ENCODE results near the gene CSKMT. TPM values are rescaled to one million over a fixed set of nuclear protein-coding genes. Genes with fewer than 3 reads are reported as not detected.
"Not testable (repeated sequence)": the region's sequence is repeated elsewhere in the genome, so short reads cannot be mapped to it uniquely, and the experiment has no call there.

CSKMT gene
- total and polyA plus RNA-seq, 9 donors: 3.6 to 31.5 (median 20.6) TPM

DNA sequence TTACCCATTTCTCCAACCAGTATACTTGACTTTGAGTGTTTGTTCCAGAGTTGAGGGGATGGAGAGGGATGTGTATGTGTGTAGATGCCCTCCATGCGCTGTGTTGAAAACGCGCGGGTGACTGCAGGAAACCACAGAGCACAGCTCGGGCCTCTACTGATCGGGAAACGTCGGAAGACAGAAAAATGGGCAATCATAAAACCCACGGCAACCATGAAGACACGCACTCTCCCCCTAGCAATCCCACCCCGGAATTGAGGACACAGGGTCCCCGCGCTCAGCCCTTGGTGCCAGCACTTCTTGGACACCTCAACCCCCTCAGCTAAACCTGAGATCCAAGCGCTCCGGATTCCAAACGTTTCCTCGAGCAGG lies 6.1 kb downstream of the CSKMT start:
- Histone ChIP-seq H3K36me3 (no peaks in the 10 kb centered on the region), H3K4me3 (peak overlapping the region; percentile 83), H3K4me1 (ENCODE audit: insufficient read depth) (peaks cover 15% of the 10 kb centered on the region), H3K27me3 (no peaks in the 10 kb centered on the region), H3K27ac (peak overlapping the region; percentile 44 to 82), H3K9me3 (no peaks in the 10 kb centered on the region)
- no peak for TF ChIP-seq POLR2A (IDR thresholded peaks at IDR 0.05)
- TF ChIP-seq, protein P1, sequence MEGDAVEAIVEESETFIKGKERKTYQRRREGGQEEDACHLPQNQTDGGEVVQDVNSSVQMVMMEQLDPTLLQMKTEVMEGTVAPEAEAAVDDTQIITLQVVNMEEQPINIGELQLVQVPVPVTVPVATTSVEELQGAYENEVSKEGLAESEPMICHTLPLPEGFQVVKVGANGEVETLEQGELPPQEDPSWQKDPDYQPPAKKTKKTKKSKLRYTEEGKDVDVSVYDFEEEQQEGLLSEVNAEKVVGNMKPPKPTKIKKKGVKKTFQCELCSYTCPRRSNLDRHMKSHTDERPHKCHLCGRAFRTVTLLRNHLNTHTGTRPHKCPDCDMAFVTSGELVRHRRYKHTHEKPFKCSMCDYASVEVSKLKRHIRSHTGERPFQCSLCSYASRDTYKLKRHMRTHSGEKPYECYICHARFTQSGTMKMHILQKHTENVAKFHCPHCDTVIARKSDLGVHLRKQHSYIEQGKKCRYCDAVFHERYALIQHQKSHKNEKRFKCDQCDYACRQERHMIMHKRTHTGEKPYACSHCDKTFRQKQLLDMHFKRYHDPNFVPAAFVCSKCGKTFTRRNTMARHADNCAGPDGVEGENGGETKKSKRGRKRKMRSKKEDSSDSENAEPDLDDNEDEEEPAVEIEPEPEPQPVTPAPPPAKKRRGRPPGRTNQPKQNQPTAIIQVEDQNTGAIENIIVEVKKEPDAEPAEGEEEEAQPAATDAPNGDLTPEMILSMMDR (IDR thresholded peaks at IDR 0.05): no peak
- TF ChIP-seq EP300 (IDR thresholded peaks at IDR 0.05): no peak
- intact Hi-C loops (cut with DNase I): loop anchor here in 2 of 4 donors (5.0 to 10.0 kb wide), 2 partner anchors 56 to 276 kb away; partner anchors contain the start of genes HNRNPUL2 (in 1 of the 2) and TTC9C (in 1 of the 2)
- no peak for DNase-seq
- WGBS, 3 donors: 0 to 1% (median 0%) methylated on average over 17 of the region's 17 CpGs

DNA sequence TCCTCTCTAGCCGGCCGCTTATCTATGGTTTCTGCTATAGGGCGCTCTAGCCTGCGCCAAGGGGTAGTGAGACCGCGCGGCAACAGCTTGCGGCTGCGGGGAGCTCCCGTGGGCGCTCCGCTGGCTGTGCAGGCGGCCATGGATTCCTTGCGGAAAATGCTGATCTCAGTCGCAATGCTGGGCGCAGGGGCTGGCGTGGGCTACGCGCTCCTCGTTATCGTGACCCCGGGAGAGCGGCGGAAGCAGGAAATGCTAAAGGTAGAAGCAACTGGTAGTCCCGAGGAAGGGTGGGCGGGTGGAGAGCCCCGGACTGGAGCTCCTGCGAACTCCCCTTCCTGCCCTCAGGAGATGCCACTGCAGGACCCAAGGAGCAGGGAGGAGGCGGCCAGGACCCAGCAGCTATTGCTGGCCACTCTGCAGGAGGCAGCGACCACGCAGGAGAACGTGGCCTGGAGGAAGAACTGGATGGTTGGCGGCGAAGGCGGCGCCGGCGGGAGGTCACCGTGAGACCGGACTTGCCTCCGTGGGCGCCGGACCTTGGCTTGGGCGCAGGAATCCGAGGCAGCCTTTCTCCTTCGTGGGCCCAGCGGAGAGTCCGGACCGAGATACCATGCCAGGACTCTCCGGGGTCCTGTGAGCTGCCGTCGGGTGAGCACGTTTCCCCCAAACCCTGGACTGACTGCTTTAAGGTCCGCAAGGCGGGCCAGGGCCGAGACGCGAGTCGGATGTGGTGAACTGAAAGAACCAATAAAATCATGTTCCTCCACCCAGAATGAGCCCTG lies 6.7 kb downstream of the CSKMT start, which contains the start of the genes LBHD1 and UQCC3:
LBHD1 (minus strand) TSS at position 660 of the 782 bp plus-strand sequence. CDS start 2,236 bp downstream, outside the sequence.
UQCC3 (plus strand) TSS at position 66 of the 782 bp plus-strand sequence; CDS start at position 139, 73 bp downstream.
- H3K4me1 ChIP-seq (ENCODE audit: insufficient read depth): peaks cover 9% of the 10 kb centered on the region
- no peak for TF ChIP-seq EP300 (IDR thresholded peaks at IDR 0.05)
- peak; percentile 60 for TF ChIP-seq POLR2A (IDR thresholded peaks at IDR 0.05)

DNA sequence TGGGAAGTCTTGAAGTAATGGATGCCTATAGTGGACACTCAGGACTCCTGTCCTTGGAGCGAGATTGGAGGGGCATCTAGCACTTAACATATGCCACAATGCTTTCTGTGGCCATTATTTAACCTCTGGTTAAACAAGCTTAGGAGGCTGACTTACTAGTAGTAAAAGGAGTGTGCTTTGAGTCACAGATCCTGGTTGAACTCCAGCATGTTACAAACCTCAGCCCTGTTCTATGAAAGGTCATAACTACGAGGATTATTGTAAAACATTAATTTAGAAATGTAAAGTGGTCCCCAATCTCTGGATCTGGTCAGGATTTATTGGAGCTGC lies 8.0 kb downstream of the CSKMT start:
- peaks cover 11% of the 10 kb centered on the region for H3K4me1 ChIP-seq (ENCODE audit: insufficient read depth)
- 68 to 70% (median 69%) methylated on average over 2 of the region's 2 CpGs for WGBS, 3 donors

More for the DNA sequence above, 6.7 kb downstream of the CSKMT start, which contains the start of the genes LBHD1 and UQCC3:
- no peaks in the 10 kb centered on the region for H3K36me3 ChIP-seq
- peak within 1 kb of the TSS; percentile 44 to 82 for H3K27ac ChIP-seq
- no peaks in the 10 kb centered on the region for H3K27me3 ChIP-seq
- DNase-seq: peak; percentile 75 to 85 (median 78)
- 0 to 2% (median 0%) methylated on average over 56 to 59 of the region's 59 CpGs for WGBS, 3 donors
- H3K4me3 ChIP-seq: peak within 1 kb of the TSS; percentile 83
- no peaks in the 10 kb centered on the region for H3K9me3 ChIP-seq
- intact Hi-C loops (cut with DNase I): loop anchor here in 2 of 4 donors (5.0 to 10.0 kb wide), 2 partner anchors 56 to 277 kb away; partner anchors contain the start of genes HNRNPUL2 (in 1 of the 2) and TTC9C (in 1 of the 2)

DNA sequence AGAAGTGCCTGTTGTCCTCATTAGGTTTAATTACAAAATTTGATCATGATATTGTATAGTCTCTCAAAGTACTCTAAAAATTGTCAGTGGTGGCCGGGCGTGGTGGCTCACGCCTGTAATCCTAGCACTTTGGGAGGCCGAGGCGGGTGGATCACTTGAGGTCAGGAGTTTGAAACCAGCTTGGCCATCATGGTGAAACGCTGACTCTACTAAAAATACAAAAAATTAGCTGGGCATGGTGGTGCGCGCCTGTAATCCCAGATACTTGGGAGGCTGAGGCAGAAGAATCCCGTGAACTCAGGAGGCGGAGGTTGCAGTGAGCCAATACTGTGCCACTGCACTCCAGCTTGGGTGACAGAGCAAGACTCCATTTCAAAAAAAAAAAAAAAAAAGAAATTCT lies 10.3 kb downstream of the CSKMT start:
- intact Hi-C loops (cut with DNase I): loop anchor here in 2 of 4 donors (5.0 to 10.0 kb wide), 2 partner anchors 52 to 281 kb away; partner anchors contain the start of genes HNRNPUL2 (in 1 of the 2) and TTC9C (in 1 of the 2)
- H3K4me3 ChIP-seq, H3K27me3 ChIP-seq, H3K36me3 ChIP-seq, DNase-seq, H3K27ac ChIP-seq, H3K9me3 ChIP-seq: not testable (repeated sequence)
- 87 to 97% (median 91%) methylated on average over 10 of the region's 10 CpGs for WGBS, 3 donors
- peaks cover 11% of the 10 kb centered on the region for H3K4me1 ChIP-seq (ENCODE audit: insufficient read depth)

More for the DNA sequence above, 8.0 kb downstream of the CSKMT start:
- TF ChIP-seq POLR2A (IDR thresholded peaks at IDR 0.05) (no peak), EP300 (IDR thresholded peaks at IDR 0.05) (no peak)
- TF ChIP-seq, protein P1 (IDR thresholded peaks at IDR 0.05): no peak
- Histone ChIP-seq H3K36me3 (no peaks in the 10 kb centered on the region), H3K27me3 (no peaks in the 10 kb centered on the region), H3K27ac (no peak overlapping the region), H3K9me3 (no peaks in the 10 kb centered on the region), H3K4me3 (no peak overlapping the region)
- intact Hi-C loops (cut with DNase I): loop anchor here in 2 of 4 donors (5.0 to 10.0 kb wide), 2 partner anchors 54 to 278 kb away; partner anchors contain the start of genes HNRNPUL2 (in 1 of the 2) and TTC9C (in 1 of the 2)
- no peak for DNase-seq

DNA sequence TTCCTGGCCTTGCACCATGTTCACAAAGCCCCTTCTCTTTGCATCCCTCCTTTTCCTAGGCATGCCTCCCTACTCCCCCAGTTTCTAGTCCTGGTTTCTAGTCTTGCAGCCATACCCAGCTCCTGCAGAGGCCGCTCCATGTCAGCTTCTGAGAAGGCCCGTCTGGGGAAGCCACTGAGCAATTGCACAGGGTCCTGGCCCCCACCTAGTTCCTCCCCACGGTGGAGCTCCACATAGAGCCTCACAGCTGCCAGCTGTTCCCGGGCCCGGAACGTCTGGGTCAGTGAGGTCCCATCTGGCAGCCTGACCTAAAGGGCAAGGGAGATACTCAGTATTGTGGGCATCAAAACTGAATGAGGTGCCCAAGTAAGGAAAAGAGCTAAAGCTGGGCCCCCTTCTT lies 11.6 kb downstream of the CSKMT start:
- Histone ChIP-seq H3K27me3 (no peaks in the 10 kb centered on the region), H3K9me3 (no peaks in the 10 kb centered on the region), H3K4me1 (ENCODE audit: insufficient read depth) (peaks cover 8% of the 10 kb centered on the region), H3K4me3 (no peak overlapping the region), H3K27ac (no peak overlapping the region), H3K36me3 (no peaks in the 10 kb centered on the region)
- no peak for DNase-seq
- TF ChIP-seq EP300 (IDR thresholded peaks at IDR 0.05) (no peak), POLR2A (IDR thresholded peaks at IDR 0.05) (no peak)
- intact Hi-C loops (cut with DNase I): loop anchor here in 2 of 4 donors (5.0 to 10.0 kb wide), 2 partner anchors 51 to 282 kb away; partner anchors contain the start of genes HNRNPUL2 (in 1 of the 2) and TTC9C (in 1 of the 2)
- WGBS, 3 donors: 25 to 26% (median 26%) methylated on average over 6 of the region's 6 CpGs
